Adrenal gland (tissue), 5 donors: Measurements from ENCODE around the gene AMN1.

Source experiments
- POLR2A ChIP-seq, 2 donors: fragments of 450-650 bp; IDR thresholded peaks; one replicate each; pipeline ENCODE4 v1.6.1; 2017; ENCODE audit warnings: antibody characterized with exemption in 2 of 2, mild to moderate bottlenecking in 2 of 2, moderate library complexity in 1 of 2
- TF ChIP-seq, protein P1 (sequence below), 6 experiments: fragments of 450-650 bp in 4 of 6; fragments of 200-600 bp in 2 of 6; sonication (generic) in 1 of 6; IDR thresholded peaks; 1 replicate in 5 of 6; 2 replicates in 1 of 6; pipeline versions ENCODE4 v1.5.1 to v1.8.0; 2016 to 2021; ENCODE audit warnings: antibody characterized with exemption in 6 of 6, mild to moderate bottlenecking in 2 of 6, moderate library complexity in 1 of 6
- donor health status: DM: no; HTN: no; CAD: no.

DNA sequence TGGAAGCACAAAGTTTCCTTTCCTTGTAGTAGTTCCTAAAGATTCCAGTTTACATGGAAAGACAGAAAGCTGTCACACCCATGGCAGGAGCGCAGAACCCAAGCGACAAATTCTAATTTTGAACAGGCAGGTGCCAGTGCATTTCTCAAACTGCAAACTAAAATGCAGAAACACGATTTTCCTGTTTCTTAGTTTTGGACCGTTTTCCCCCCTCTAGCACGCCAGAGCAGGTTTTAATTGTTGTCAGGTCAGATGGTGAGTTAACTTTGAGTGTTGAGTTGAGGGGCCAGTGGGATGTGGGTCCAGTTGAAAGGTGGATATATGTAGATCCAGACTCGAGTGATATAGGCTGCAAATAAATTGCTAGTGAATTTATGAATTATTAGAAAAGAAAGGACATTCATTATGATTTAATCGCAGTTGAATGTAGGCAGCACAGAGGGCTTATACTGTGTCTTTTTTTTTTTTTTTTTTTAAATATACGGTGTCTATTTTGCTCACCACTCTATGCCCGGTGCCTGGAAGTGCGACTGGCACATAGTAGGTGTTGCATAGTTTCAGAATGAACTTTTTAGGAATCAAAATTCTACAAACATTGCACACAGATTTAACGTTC lies 70.2 kb downstream of the AMN1 start:
- no peak for TF ChIP-seq POLR2A (IDR thresholded peaks at IDR 0.05)
- TF ChIP-seq, protein P1, sequence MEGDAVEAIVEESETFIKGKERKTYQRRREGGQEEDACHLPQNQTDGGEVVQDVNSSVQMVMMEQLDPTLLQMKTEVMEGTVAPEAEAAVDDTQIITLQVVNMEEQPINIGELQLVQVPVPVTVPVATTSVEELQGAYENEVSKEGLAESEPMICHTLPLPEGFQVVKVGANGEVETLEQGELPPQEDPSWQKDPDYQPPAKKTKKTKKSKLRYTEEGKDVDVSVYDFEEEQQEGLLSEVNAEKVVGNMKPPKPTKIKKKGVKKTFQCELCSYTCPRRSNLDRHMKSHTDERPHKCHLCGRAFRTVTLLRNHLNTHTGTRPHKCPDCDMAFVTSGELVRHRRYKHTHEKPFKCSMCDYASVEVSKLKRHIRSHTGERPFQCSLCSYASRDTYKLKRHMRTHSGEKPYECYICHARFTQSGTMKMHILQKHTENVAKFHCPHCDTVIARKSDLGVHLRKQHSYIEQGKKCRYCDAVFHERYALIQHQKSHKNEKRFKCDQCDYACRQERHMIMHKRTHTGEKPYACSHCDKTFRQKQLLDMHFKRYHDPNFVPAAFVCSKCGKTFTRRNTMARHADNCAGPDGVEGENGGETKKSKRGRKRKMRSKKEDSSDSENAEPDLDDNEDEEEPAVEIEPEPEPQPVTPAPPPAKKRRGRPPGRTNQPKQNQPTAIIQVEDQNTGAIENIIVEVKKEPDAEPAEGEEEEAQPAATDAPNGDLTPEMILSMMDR (IDR thresholded peaks at IDR 0.05), result no peak
